Activated T-cell treated with anti-CD3 and anti-CD28 coated beads, Interleukin-2, amount 50 U/mL, for 48 hours (primary cell): Measurements from ENCODE around the gene COX17.

Source experiments
- DNase-seq, 2 experiments: peaks; one replicate each; pipeline ENCODE4 v3.0.0-alpha.2; 2020

COX17 gene

GRCh38 chr3:119673875-119674274 is 3.3 kb downstream of the COX17 start:
- no peak for DNase-seq

GRCh38 chr3:119672776-119673175 is 4.4 kb downstream of the COX17 start:
- no peak for DNase-seq

GRCh38 chr3:119669906-119670570 is 7.2 kb downstream of the COX17 start:
- no peak for DNase-seq

- DNase-seq = no peak
These were observed 11.1 kb downstream of the COX17 start for GRCh38 chr3:119665954-119666559.

- DNase-seq = no peak
These were observed 12.3 kb downstream of the COX17 start for GRCh38 chr3:119664850-119665379.

GRCh38 chr3:119664370-119664769 is 12.8 kb downstream of the COX17 start:
- no peak for DNase-seq

GRCh38 chr3:119663885-119664284 is 13.3 kb downstream of the COX17 start:
- no peak for DNase-seq

- no peak for DNase-seq
These were observed 14.4 kb downstream of the COX17 start for GRCh38 chr3:119662604-119663373.

- no peak for DNase-seq
These were observed 16.4 kb downstream of the COX17 start, which contains the start of gene POPDC2 for GRCh38 chr3:119660474-119661440. TSS of gene POPDC2 (minus strand) at chr3:119660589. CDS start at chr3:119660423, 166 bp downstream.

GRCh38 chr3:119659606-119660291 is 17.5 kb downstream of the COX17 start:
- no peak for DNase-seq

- no peak for DNase-seq
These were observed 18.2 kb downstream of the COX17 start for GRCh38 chr3:119658994-119659393.

- DNase-seq = no peak
These were observed 19.1 kb downstream of the COX17 start for GRCh38 chr3:119657887-119658702.

- DNase-seq = no peak
These were observed 23.3 kb downstream of the COX17 start for GRCh38 chr3:119653876-119654275.

- no peak for DNase-seq
These were observed 24.7 kb downstream of the COX17 start for GRCh38 chr3:119652306-119653033.

- no peak for DNase-seq
These were observed 27.4 kb downstream of the COX17 start for GRCh38 chr3:119649761-119650160.

GRCh38 chr3:119647843-119648575 is 29.2 kb downstream of the COX17 start:
- no peak for DNase-seq

- DNase-seq = no peak
These were observed 30.0 kb downstream of the COX17 start for GRCh38 chr3:119647171-119647570.

- DNase-seq = no peak
These were observed 31.4 kb downstream of the COX17 start for GRCh38 chr3:119645813-119646212.

GRCh38 chr3:119644481-119644880 is 32.7 kb downstream of the COX17 start:
- DNase-seq = no peak
